Amygdala (tissue), 56 donors: ENCODE measurements around the gene TMEM170A.

ENCODE experiments used
- DNase-seq, 56 donors: peaks; one replicate each; lab custom pipeline; 2025; lab: John Stamatoyannopoulos, UW

The TMEM170A gene

GRCh38 chr16:75464122-75464918 lies at the start of gene TMEM170A:
TMEM170A (minus strand) TSS chr16:75464689; CDS start chr16:75464600, 89 bp downstream.
- DNase-seq, result peak; percentile 81 to 99 (median 97)

GRCh38 chr16:75506574-75506973 lies 42.1 kb upstream of the TMEM170A start:
- DNase-seq, result peak in 1 of 56 donors; percentile 11

- no peak for DNase-seq
Measured at GRCh38 chr16:75506107-75506506, 41.6 kb upstream of the TMEM170A start.

- no peak for DNase-seq
Measured at GRCh38 chr16:75503801-75504200, 39.3 kb upstream of the TMEM170A start.

GRCh38 chr16:75502916-75503605 lies 38.6 kb upstream of the TMEM170A start:
- DNase-seq, result no peak

- peak in 24 of 56 donors; percentile 4 to 47 (median 23) for DNase-seq
Measured at GRCh38 chr16:75501820-75502219, 37.3 kb upstream of the TMEM170A start.

GRCh38 chr16:75501359-75501758 lies 36.9 kb upstream of the TMEM170A start:
- no peak for DNase-seq

GRCh38 chr16:75498605-75499322 lies 34.3 kb upstream of the TMEM170A start:
- DNase-seq, result peak in 52 of 56 donors; percentile 10 to 85 (median 56)

- DNase-seq, result peak in 4 of 56 donors; percentile 1 to 33 (median 7)
Measured at GRCh38 chr16:75497558-75497957, 33.1 kb upstream of the TMEM170A start.

- peak in 48 of 56 donors; percentile 24 to 85 (median 58) for DNase-seq
Measured at GRCh38 chr16:75495076-75495674, 30.7 kb upstream of the TMEM170A start, which contains the start of gene CHST6. CHST6 (minus strand) TSS chr16:75495441; CDS start chr16:75479828, 15,613 bp downstream.

- peak in 22 of 56 donors; percentile 10 to 68 (median 40) for DNase-seq
Measured at GRCh38 chr16:75494661-75495075, 30.2 kb upstream of the TMEM170A start.

- DNase-seq, result peak in 9 of 56 donors; percentile 3 to 30 (median 13)
Measured at GRCh38 chr16:75494184-75494583, 29.7 kb upstream of the TMEM170A start.

GRCh38 chr16:75491876-75492275 lies 27.4 kb upstream of the TMEM170A start:
- DNase-seq, result peak in 51 of 56 donors; percentile 10 to 89 (median 67)

GRCh38 chr16:75488322-75488721 lies 23.8 kb upstream of the TMEM170A start:
- no peak for DNase-seq

GRCh38 chr16:75486676-75487313 lies 22.3 kb upstream of the TMEM170A start:
- DNase-seq, result no peak

- no peak for DNase-seq
Measured at GRCh38 chr16:75486014-75486675, 21.7 kb upstream of the TMEM170A start.

- no peak for DNase-seq
Measured at GRCh38 chr16:75485230-75486013, 20.9 kb upstream of the TMEM170A start.

- DNase-seq, result no peak
Measured at GRCh38 chr16:75483222-75483621, 18.7 kb upstream of the TMEM170A start.
